B cell (primary cell): Measurements from ENCODE around the gene USP34. TPM values are rescaled to one million over a fixed set of nuclear protein-coding genes. Genes with fewer than 3 reads are reported as not detected.

Experiments used
- ATAC-seq: fragments of 200-7000 bp; cut with Tn5 transposase; one replicate; pipeline ENCODE4 v1.10.0; 2021; ENCODE audit warnings: low read depth, mild to moderate bottlenecking, moderate number of reproducible peaks, moderate library complexity
- CTCF ChIA-PET: fragments of 350-600 bp; sonication (Branson Sonifier 250); formaldehyde crosslinking; loops from one replicate; lab custom pipeline; 2021; ENCODE audit warnings: antibody characterized with exemption, inconsistent platforms; lab: Charles Lee
- POLR2A ChIA-PET: fragments of 350-600 bp; sonication (Branson Sonifier 250); formaldehyde crosslinking; loops from one replicate; lab custom pipeline; 2021; ENCODE audit warnings: antibody characterized with exemption; lab: Charles Lee
- DNase-seq: peaks from one replicate; pipeline ENCODE4 v3.0.0; 2013
- H2AFZ ChIP-seq: 2 replicates; pipeline ENCODE4 v1.6.1; 2012; ENCODE audit warnings: mild to moderate bottlenecking, low read depth, low read length; ENCODE audit not compliant: insufficient read depth, poor library complexity, severe bottlenecking
- H3K27ac ChIP-seq, 2 donors: 1 replicate in 1 of 2; 2 replicates in 1 of 2; pipeline ENCODE4 v1.5.1; 2012 to 2013; ENCODE audit warnings: low read length in 2 of 2, mild to moderate bottlenecking in 2 of 2, moderate library complexity in 1 of 2
- H3K27me3 ChIP-seq, 4 experiments: fragments of 200-600 bp in 1 of 4; sonication (generic) in 1 of 4; replicated peaks in 1 of 4; 1 replicate in 2 of 4; 2 replicates in 2 of 4; pipeline versions ENCODE4 v1.6.1 to v1.7.0; 2013 to 2016; ENCODE audit warnings: low read length in 3 of 4, mild to moderate bottlenecking in 2 of 4, mixed read lengths in 1 of 4, moderate library complexity in 1 of 4; ENCODE audit not compliant: insufficient read depth in 4 of 4, control insufficient read depth in 3 of 4; ENCODE audit errors: control extremely low read depth in 1 of 4
- H3K36me3 ChIP-seq, 2 experiments: replicated peaks in 1 of 2; 1 replicate in 1 of 2; 2 replicates in 1 of 2; pipeline versions ENCODE4 v1.6.1 to v1.7.1; 2013; ENCODE audit warnings: low read length in 1 of 2; ENCODE audit not compliant: insufficient read depth in 2 of 2, control insufficient read depth in 1 of 2; ENCODE audit errors: control extremely low read depth in 1 of 2, extremely low read depth in 1 of 2
- H3K4me1 ChIP-seq, 2 donors: fragments of 200-600 bp in 1 of 2; sonication (generic) in 1 of 2; 1 replicate in 1 of 2; 2 replicates in 1 of 2; pipeline versions ENCODE4 v1.5.1 to v1.6.1; 2013 to 2017; ENCODE audit warnings: low read length in 2 of 2; ENCODE audit not compliant: control insufficient read depth in 2 of 2, insufficient read depth in 2 of 2
- H3K4me2 ChIP-seq: replicated peaks from 2 replicates; pipeline ENCODE3; 2012; ENCODE audit warnings: mild to moderate bottlenecking, low read depth, low read length; ENCODE audit not compliant: poor library complexity, severe bottlenecking
- H3K4me3 ChIP-seq, 5 experiments: fragments of 200-600 bp in 1 of 5; sonication (generic) in 1 of 5; 1 replicate in 3 of 5; 2 replicates in 2 of 5; pipeline versions ENCODE4 v1.5.1 to v1.7.0; 2011 to 2016; ENCODE audit warnings: low read length in 4 of 5, mild to moderate bottlenecking in 4 of 5, low read depth in 2 of 5, control low read depth in 1 of 5, moderate library complexity in 1 of 5; ENCODE audit not compliant: insufficient read depth in 1 of 5; ENCODE audit errors: control extremely low read depth in 1 of 5, extremely low read depth in 1 of 5
- H3K79me2 ChIP-seq: fragments of 200-600 bp; sonication (generic); one replicate; pipeline ENCODE4 v1.6.0; 2016; ENCODE audit warnings: low read length; ENCODE audit not compliant: control insufficient read depth, insufficient read depth
- H3K9ac ChIP-seq: fragments of 200-600 bp; sonication (generic); 2 replicates; pipeline ENCODE4 v1.6.1; 2017; ENCODE audit warnings: mild to moderate bottlenecking, low read length, moderate library complexity
- H3K9me3 ChIP-seq, 3 donors: one replicate each; pipeline versions ENCODE4 v1.6.1 to v1.7.1; 2013; ENCODE audit warnings: low read length in 2 of 3; ENCODE audit not compliant: control insufficient read depth in 2 of 3, insufficient read depth in 1 of 3; ENCODE audit errors: control extremely low read depth in 1 of 3
- H4K20me1 ChIP-seq: 2 replicates; pipeline ENCODE4 v1.6.0; 2012; ENCODE audit warnings: mild to moderate bottlenecking, low read length; ENCODE audit not compliant: insufficient read depth, control insufficient read depth, poor library complexity, severe bottlenecking
- H3K27ac Mint-ChIP-seq: one replicate; pipeline ENCODE4 v1.8.0; 2021; ENCODE audit warnings: mixed read lengths
- H3K27me3 Mint-ChIP-seq: one replicate; pipeline ENCODE4 v1.8.0; 2021; ENCODE audit warnings: mixed read lengths
- H3K4me1 Mint-ChIP-seq: one replicate; pipeline ENCODE4 v1.8.0; 2021; ENCODE audit warnings: mixed read lengths
- H3K4me3 Mint-ChIP-seq: one replicate; pipeline ENCODE4 v1.8.0; 2021; ENCODE audit warnings: mixed read lengths
- H3K9me3 Mint-ChIP-seq: one replicate; pipeline ENCODE4 v1.8.0; 2022; ENCODE audit warnings: mixed read lengths; ENCODE audit not compliant: insufficient read depth
- EZH2 ChIP-seq: IDR thresholded peaks from 2 replicates; pipeline ENCODE4 v1.6.1; 2012; ENCODE audit warnings: borderline replicate concordance, low read depth, mild to moderate bottlenecking, moderate library complexity, low read length; ENCODE audit not compliant: insufficient read depth, poor library complexity, severe bottlenecking
- WGBS: methylation state at CpG from one replicate; pipeline ENCODE4 v1.1.5; 2013; ENCODE audit warnings: missing lambda C conversion rate; ENCODE audit not compliant: insufficient coverage; 5-methylcytosine and 5-hydroxymethylcytosine counted together
- intact Hi-C: fragments of 100-400 bp; cut with micrococcal nuclease; formaldehyde crosslinking; loops from one replicate; pipeline ENCODE4 v1.10.0; 2022
- polyA plus RNA-seq: library from polyadenylated mRNA; depleted of rRNA; stranded (reverse); fragments of >200 nt; gene quantifications from 2 replicates; pipeline ENCODE4 v1.2.3, GENCODE V29; 2012
- small RNA-seq: library from RNA; depleted of rRNA; stranded (forward); fragments of <200 nt; gene quantifications from one replicate; pipeline ENCODE3, GENCODE V24; 2012; ENCODE audit warnings: low replicate concordance, low read depth; ENCODE audit not compliant: insufficient read length
- total RNA-seq, 2 donors: library from RNA; stranded (reverse); fragments of 120-200 nt in 1 of 2; gene quantifications; 1 replicate in 1 of 2; 2 replicates in 1 of 2; pipeline versions ENCODE4 v1.2.3 to v1.2.4, GENCODE V29; 2013 to 2022
- TF ChIP-seq, protein P1 (sequence below): fragments of 200-600 bp; IDR thresholded peaks from one replicate; pipeline ENCODE4 v1.8.0; 2022; ENCODE audit warnings: antibody characterized with exemption, mild to moderate bottlenecking

The USP34 gene
- total and polyA plus RNA-seq, 2 donors (not counting 1 experiment from before 2014, with no cell fraction given), result 70.3 to 311 TPM

- DNase-seq (no peak), ATAC-seq (no peak)
- intact Hi-C loops, result no loop called here
- H3K9me3 ChIP-seq, result no peaks in the 10 kb centered on the region
- H2AFZ ChIP-seq, result no peak overlapping the region
- H3K79me2 ChIP-seq, result peaks cover 10% of the 10 kb centered on the region
- H4K20me1 ChIP-seq, result no peaks in the 10 kb centered on the region
- no peak for TF ChIP-seq EZH2
- TF ChIP-seq, protein P1, sequence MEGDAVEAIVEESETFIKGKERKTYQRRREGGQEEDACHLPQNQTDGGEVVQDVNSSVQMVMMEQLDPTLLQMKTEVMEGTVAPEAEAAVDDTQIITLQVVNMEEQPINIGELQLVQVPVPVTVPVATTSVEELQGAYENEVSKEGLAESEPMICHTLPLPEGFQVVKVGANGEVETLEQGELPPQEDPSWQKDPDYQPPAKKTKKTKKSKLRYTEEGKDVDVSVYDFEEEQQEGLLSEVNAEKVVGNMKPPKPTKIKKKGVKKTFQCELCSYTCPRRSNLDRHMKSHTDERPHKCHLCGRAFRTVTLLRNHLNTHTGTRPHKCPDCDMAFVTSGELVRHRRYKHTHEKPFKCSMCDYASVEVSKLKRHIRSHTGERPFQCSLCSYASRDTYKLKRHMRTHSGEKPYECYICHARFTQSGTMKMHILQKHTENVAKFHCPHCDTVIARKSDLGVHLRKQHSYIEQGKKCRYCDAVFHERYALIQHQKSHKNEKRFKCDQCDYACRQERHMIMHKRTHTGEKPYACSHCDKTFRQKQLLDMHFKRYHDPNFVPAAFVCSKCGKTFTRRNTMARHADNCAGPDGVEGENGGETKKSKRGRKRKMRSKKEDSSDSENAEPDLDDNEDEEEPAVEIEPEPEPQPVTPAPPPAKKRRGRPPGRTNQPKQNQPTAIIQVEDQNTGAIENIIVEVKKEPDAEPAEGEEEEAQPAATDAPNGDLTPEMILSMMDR, result no peak
- peaks cover 8 to 11% of the 10 kb centered on the region in 2 donors for H3K4me1 ChIP-seq
- H3K4me3 ChIP-seq, result no peak overlapping the region
- Mint-ChIP-seq H3K4me1 (peaks cover 12% of the 10 kb centered on the region), H3K27me3 (no peaks in the 10 kb centered on the region), H3K27ac (no peak overlapping the region), H3K4me3 (no peak overlapping the region), H3K9me3 (no peaks in the 10 kb centered on the region)
- no peak overlapping the region for H3K9ac ChIP-seq
- WGBS, result no CpG with 5 or more reads among the region's 1 CpG
- no peak overlapping the region for H3K27ac ChIP-seq
- CTCF ChIA-PET, result no interaction called here
- H3K27me3 ChIP-seq, result no peaks in the 10 kb centered on the region
- H3K36me3 ChIP-seq, result peaks cover 0 to 4% of the 10 kb centered on the region in 2 experiments
- POLR2A ChIA-PET, result no interaction called here
- no peak overlapping the region for H3K4me2 ChIP-seq
Measured at GRCh38 chr2:61141151-61141550, 329.7 kb downstream of the USP34 start.

DNA sequence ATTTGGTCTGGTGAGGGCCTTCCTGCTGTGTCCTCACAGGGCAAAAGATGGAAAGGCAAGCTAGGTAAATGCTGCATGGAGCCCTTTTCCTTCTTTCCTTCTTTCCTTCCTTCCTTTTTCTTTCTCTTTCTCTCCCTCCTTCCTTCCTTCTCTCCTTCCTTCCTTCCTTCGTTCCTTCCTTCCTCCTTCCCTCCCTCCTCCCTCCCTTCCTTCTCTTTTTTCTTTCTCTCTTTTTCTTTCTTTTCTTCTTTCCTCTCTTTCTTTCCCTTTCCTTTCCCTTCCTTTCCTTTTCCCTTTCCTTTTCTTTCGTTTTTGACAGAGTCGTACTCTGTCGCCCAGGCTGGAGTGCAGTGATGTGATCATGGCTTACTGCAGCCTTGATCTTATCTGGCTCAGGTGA, 332.0 kb downstream of the USP34 start:
- Histone ChIP-seq H3K9ac (no peak overlapping the region), H2AFZ (no peak overlapping the region), H3K27ac (no peak overlapping the region), H3K4me1 (no peaks in the 10 kb centered on the region), H3K27me3 (no peaks in the 10 kb centered on the region), H3K36me3 (peaks cover 0 to 4% of the 10 kb centered on the region in 2 experiments), H4K20me1 (no peaks in the 10 kb centered on the region), H3K9me3 (no peaks in the 10 kb centered on the region), H3K79me2 (no peaks in the 10 kb centered on the region), H3K4me2 (no peak overlapping the region), H3K4me3 (no peak overlapping the region)
- POLR2A ChIA-PET, result no interaction called here
- TF ChIP-seq EZH2, result no peak
- TF ChIP-seq, protein P1, result no peak
- Mint-ChIP-seq H3K27ac (no peak overlapping the region), H3K9me3 (no peaks in the 10 kb centered on the region), H3K4me3 (no peak overlapping the region), H3K4me1 (peaks cover 2% of the 10 kb centered on the region), H3K27me3 (no peaks in the 10 kb centered on the region)
- no peak for DNase-seq
- no peak for ATAC-seq
- CTCF ChIA-PET, result no interaction called here
- intact Hi-C loops, result no loop called here
- WGBS, result 97% methylated on average over 2 of the region's 4 CpGs

Small RNA genes lying within 50 kb of the gene (small RNA-seq; reads per million reads assigned to genes)
- gene SNORA70B, result not detected

Other genes with a start within 250 kb of the USP34 start
- 208 and 219 TPM in 2 replicates for gene XPO1, start 67.3 kb upstream of the USP34 start, total RNA-seq
- 43.8 and 80.2 TPM in 2 replicates for gene XPO1, start 67.3 kb upstream of the USP34 start, polyA plus RNA-seq